SKM-1 treated with dmso at 0.1 percent for 144 hours (cell line): ENCODE data around the gene KAT7.
"Not testable (repeated sequence)": the region's sequence is repeated elsewhere in the genome, so short reads cannot be mapped to it uniquely, and the experiment has no call there.

Experiments
- DNase-seq: peaks from one replicate; lab custom pipeline; 2025; ENCODE audit not compliant: unreplicated experiment; lab: John Stamatoyannopoulos, UW

KAT7 gene

DNA sequence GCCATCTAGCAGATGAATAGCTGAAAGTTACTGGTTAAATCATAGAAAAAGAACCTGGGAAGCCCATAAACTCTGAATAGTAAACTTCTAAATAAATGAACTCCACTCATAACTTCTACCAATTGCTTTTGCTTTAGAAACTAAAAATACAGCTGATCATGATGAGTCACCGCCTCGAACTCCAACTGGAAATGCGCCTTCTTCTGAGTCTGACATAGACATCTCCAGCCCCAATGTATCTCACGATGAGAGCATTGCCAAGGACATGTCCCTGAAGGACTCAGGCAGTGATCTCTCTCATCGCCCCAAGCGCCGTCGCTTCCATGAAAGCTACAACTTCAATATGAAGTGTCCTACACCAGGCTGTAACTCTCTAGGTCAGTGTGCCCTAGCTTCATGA lies 9.7 kb downstream of the KAT7 start:
- DNase-seq, result no peak

DNA sequence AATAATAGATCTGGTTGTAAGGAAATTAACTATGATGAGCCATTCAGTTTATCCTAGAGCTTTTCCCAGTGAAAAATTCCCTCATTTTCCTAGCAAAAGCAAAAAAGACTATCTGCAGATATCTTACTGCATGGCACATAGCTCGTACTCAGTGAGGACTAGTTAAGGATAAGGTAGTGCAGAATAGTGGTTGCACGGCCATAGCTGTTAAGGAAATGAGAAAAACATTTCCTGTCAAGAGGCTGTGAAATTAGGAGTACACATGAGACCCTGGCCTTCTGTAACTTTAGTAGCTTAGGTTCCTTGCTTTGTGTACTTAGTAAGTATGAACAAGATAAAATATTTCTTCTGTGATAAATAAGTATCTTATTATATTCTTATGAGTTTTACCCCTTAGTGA lies 10.3 kb downstream of the KAT7 start:
- no peak for DNase-seq

DNA sequence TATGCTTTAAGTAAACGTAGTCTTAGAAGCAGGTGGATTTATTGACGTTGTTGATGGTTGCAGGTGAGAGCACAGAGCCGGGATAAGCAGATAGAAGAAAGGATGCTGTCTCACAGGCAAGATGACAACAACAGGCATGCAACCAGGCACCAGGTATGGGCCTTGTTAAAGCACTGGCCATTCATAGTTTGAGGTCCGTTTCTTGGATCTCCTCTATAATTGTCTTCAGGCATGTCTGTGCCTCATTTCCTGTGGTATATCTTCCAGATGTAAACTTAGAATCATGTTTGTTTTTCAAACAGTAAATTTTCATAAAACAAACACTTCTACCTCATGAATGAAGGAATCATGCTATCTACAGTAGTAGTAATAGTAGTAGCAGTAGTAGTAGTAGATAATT lies 20.6 kb downstream of the KAT7 start:
- DNase-seq, result no peak

DNA sequence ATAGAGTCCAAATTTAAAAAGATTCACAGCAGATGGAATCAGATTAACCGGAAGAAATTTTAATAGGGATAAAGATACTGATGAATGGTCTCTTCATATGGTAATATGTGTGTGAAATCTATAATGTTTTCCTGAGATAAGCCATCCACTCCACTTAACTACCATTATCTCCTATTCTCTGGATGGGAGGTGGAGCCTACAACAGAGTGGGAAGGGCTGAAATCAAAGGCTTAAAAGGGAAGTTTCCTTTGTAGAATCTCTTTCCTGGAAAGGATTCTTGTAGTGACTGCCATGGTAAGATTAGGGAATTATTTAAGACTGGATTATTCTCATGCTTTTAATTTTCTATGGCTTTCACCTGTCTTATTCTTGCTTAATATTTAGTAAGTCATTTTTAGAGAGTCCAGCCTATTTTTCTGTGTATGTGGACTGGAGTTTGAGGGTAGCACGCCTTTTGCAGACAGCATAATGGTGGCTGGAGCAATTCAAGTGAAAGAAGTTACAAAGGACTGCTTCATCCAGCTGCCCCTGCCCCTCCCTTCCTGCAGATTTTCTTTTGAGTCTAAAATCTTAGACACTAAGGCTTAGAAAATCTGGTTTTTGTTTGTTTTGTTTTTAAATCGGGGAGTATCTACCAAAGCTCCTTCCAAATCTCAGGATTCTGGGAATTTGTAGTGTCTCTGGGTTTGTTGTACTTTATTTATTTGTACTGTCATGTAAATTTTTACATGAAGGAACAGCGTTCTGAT lies 26.5 kb downstream of the KAT7 start:
- no peak for DNase-seq

GRCh38 chr17:49815761-49816281 lies 27.3 kb downstream of the KAT7 start:
- DNase-seq, result no peak

DNA sequence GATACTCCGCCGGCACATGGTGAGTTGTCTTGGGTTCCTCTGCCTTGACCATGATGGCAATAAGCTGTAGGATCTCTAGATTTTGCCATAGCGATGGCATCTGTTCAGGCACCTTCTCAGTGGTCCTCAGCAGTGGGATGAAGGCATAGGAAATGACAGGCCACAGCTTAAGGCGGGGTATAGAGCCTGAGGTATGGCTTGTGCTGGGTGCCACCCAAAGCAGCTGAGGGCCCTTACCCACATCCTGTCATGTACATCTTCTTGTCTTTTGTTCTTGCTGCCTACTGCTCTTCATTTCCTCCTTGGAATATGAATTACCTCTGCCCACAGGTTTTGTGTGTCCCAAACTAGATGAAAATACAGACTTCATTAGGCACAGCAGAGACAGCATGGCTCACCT lies 29.5 kb downstream of the KAT7 start:
- DNase-seq, result no peak

DNA sequence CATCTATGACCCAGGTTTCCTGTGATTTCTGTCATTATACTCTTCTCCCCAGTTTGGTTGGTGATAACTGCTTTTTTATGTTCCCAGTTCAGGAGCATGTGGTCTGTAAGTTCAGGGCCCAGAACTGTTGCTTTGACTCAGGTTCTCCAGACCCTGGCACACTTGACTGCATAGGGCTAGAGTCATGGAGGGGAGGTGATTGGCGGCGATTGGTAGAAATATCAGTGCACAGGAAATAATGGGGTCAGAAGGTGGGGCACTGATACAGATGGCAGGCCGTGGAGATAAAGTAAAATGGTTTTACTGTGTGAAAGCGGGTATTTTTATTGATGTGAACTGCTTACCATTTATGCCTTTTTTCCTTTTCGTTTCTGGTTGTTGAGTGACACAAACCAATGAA lies 30.7 kb downstream of the KAT7 start:
- DNase-seq, result no peak

- DNase-seq, result no peak
Observed at GRCh38 chr17:49819651-49820050, 31.2 kb downstream of the KAT7 start.

DNA sequence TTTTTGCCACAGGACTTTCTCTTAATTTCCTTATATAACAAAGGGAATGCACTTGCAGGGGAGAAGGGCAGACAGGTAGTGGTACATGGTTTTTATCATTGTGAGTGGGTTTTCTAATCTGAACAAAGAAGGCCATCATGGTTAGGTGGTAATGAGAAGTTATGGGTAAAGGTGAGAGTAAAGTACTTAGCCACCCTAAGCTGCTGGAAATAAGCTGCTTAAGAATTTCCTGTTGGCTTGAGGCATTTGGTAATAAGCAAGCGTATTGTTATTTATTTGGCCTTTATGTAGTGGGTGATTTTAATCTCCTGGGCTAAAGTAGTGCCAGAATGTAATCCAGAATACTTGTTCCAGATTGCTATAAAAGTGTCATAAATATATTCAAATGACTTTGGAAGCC lies 32.3 kb downstream of the KAT7 start:
- DNase-seq, result no peak

DNA sequence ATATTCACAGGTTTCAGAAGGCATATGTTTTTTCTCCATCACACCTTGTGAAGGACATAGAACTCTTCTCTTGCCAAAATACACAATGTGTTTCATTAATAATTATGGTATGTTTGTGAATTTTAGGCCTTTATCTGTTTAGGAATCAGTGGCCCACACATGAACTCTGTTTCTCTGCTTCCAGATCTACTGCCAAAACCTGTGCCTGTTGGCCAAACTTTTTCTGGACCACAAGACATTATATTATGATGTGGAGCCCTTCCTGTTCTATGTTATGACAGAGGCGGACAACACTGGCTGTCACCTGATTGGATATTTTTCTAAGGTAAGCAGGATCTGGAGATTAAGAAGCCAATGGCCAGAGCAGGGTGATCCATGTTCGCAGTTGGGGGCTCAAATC lies 33.0 kb downstream of the KAT7 start:
- DNase-seq, result no peak

- DNase-seq, result no peak
Observed at GRCh38 chr17:49821916-49822315, 33.4 kb downstream of the KAT7 start.

DNA sequence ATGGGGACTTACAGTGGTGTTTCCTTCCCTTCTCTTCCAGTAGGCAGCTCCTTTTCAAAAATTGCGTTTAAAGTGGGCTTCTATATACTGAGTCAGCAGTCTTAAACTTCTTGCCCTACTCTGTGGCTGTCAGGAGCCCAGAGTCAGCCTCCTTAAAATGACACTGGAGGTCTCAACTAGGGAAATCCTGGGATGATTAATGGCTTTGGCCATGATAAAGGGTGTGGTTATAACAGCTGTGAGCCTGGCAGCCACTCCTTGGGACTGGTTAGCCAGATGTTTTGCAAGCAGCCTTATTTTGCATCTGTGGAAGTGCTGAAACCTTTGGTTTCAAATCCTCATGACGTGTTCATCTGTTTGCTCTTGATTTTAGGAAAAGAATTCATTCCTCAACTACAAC lies 34.3 kb downstream of the KAT7 start:
- DNase-seq, result no peak

GRCh38 chr17:49823614-49824013 lies 35.1 kb downstream of the KAT7 start:
- DNase-seq, result no peak

GRCh38 chr17:49825645-49826044 lies 37.2 kb downstream of the KAT7 start:
- DNase-seq, result no peak

DNA sequence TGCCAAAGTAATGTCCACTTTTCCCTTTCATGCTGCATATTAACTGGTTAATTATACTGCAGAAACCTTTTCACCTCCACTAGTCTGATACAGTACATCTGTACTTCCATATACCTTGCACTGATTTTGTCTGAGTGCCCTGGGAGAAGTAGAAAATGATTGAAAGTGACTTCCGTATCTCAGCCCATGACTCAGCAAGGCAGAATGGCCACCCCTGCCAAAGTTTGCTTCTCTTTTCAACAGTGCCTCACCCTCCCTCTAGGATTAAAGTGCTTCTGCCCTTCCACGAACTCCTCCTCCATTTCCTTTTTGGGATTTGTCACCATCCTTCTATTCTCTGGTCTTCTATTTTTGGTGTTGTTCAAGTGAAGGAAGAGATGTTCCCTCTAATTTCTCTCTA lies 39.8 kb downstream of the KAT7 start:
- not testable (repeated sequence) for DNase-seq

GRCh38 chr17:49829026-49829425 lies 40.5 kb downstream of the KAT7 start:
- DNase-seq, result no peak

DNA sequence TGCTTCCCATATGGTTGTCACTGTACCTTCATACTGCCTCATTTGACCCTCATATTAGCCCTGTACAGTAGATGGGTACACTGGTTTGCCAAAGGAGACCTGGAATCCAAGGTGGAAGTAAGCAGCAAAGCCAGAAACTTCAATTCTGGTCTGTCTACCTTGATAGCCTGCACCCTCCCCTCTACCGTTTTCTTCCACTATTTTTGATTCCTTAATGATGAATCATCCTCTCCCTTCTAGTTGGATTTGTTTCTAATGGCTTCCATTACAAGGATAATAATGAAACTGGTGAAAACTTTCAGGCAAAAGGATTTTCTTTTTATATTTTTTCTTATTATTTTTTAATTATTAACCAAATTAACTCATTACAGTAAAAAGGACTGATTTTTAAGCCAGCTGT lies 42.1 kb downstream of the KAT7 start:
- no peak for DNase-seq

- DNase-seq, result no peak
Observed at GRCh38 chr17:49832840-49833599, 44.5 kb downstream of the KAT7 start.

DNA sequence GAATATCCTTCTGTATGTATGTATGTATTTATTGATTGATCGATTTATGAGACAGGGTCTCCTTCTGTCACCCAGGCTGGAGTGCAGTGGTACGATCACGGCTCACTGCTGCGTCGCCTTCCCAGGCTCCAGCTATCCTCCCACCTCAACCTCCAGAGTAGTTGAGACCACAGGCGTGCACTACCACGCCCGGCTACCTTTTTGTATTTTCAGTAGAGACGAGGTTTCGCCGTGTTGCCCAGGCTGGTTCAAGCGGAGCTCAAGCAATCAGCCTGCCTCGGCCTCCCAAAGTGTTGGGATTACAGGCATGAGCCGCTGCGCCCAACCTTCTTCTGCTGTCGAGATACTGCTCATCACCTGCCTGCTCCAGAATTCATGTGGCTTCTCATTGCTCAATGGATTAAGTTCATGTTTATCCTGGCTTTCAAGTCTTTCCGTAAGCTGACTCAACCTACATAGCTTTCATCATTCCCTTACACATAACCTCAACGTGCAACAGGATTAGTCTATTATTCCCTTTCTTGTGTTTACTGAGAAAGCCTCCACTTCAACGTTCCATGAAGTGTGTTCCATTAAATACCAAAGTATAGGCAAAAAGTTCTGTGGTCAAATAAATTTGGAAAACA lies 45.8 kb downstream of the KAT7 start:
- no peak for DNase-seq

DNA sequence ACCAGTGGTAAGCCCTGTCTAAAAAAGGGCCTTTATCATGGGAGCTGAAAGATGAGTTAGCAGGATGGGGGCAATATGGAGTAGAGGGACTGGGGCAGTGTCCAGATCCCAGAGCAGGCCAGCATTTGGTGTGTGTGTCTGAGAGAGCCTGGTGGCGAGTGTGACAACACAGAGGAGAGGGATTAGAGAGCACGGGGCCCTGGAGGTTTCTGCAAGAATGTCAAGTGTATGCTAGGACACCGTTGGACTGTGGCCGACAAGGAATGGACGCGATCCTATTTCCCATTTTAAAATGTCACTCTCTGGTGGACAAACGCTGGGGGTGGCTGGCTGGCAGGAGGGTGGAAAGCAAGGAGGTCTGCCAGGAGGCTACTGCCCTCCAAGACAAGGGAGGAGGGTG lies 47.0 kb downstream of the KAT7 start:
- no peak for DNase-seq

GRCh38 chr17:49836111-49837030 lies 47.9 kb downstream of the KAT7 start:
- no peak for DNase-seq
